Retina (tissue), 1 donor: Measurements from ENCODE around the gene TLR10.
"Not testable (repeated sequence)": the region's sequence is repeated elsewhere in the genome, so short reads cannot be mapped to it uniquely, and the experiment has no call there.

Source experiments
- DNase-seq: peaks from one replicate; pipeline ENCODE4 v3.0.0-alpha.2; 2016

TLR10 gene

DNA sequence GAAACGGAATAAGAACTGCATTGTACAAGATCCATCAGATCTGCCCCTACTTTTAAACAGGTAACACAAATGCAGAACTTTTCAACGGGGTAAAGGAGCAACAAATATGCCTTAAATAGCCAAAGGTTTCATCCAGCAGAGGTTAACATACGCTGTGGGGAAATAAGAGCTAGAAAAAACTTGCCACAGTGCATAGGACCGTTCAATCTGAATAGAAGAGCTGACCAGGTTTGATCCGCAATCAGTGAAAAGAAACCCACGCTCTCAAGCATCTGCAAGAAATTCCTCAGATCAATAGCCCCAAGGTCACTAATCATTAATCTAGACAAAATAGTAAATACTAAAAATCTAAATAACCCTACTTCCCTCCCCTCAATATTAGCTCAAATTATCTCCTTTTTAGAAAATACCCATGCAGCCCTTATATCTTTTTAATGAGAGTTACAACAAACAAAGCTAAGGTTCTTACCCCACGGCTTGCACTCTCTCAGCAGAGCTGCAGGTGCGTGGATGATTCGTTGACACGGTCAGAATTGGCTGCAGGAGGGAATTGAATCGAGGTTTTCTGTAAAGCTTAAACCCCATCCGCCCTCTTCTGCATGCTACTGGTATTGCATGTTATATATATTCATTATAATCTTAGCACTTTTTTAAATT is at the start of gene TLR10:
TSS of gene TLR10 (minus strand) at position 539 of the 657 bp plus-strand sequence. CDS start 7,400 bp downstream, outside the sequence.
- DNase-seq = peak; percentile 58

DNA sequence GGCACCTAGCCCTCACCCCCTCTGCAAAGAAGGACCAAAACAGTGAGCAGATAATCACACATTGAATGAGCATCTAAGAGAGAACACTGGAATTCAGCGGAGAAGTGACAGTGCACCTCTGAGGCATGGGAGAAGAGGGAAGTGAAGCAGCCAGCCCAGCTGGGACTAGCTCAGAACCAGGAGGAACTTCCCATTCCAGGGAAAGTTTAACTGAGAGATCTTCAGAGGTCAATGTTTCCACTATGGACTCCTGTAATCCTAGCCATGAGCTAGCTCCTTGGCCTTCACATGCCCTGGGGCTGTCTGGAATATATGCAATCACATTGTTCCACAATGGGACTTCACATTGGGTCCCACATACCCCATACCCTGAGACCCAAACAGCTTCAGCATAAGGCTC is 49.4 kb upstream of the TLR10 start:
- DNase-seq = no peak

DNA sequence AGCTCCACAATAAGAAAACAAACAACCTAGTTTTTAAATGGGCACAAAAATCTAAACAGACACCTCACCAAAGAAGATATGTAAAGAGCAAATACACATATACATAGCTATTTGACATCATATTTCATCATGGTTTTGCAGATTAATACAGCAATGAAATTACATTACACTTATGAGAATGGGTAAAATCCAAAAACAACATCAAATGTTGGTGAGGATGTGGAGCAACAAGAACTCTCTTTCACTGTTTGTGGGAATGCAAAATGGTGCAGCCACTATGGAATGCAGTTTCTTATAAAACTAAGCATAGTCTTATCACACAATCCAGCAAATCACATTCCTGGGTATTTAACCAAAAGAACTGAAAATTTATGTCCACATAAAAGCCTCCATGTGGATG is 48.9 kb upstream of the TLR10 start:
- DNase-seq = no peak

GRCh38 chr4:38829237-38829636 is 46.4 kb upstream of the TLR10 start:
- no peak for DNase-seq

DNA sequence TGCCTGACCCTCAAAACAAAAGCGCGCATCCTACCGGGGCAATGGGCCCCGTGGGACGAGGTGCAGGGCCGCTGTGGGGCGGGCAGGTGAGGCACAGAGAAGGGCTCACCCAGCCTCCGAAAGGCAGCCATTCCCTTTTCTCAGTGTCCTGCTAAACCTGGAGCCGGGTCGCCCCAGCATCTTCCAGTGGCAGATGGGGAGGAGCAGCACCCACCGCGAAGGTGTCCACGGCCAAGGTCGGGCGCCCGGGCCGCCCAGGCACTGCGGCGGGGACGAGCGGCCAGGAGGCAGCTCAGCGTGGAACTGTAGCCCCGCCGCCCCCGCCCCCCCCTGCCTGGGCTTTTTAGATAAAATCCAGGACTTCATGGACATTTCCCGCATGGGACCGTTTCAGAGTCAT is 41.0 kb upstream of the TLR10 start:
- no peak for DNase-seq

DNA sequence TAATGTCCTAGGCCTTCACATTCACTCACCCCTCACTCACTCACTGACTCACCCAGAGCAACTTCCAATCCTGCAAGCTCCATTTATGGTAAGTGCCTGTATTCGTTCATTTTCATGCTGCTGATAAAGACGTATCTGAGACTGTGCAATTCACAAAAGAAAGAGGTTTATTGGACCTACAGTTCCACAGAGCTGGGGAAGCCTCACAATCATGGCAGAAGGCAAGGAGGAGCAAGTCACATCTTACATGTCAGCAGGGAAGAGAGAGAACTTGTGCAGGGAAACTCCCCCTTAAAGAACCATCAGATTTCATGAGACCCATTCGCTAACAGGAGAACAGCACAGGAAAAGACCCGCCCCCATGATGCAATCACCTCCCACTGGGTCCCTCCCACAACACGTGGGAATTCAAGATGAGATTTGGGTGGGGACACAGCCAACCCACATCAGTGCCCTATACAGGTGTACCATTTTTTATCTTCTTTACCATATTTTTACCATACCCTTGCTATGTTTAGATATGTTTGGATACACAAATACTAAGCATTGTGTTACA is 40.0 kb upstream of the TLR10 start:
- DNase-seq = no peak

DNA sequence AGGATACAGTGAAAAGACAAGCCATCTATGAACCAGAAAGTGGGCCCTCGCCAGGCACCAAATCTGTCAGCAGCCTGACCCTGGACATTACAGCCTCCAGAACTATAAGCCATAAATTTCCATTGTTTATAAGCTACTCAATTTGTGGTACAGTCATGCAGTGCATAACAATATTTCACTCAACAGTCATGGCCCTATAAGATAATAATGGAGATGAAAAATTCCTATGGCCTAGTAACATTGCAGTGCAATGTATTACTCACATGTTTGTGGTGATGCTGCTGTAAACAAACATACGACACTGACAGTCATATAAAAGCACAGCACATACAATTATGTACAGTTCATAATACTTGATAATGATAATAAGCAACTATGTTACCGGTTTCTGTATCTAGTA is 38.9 kb upstream of the TLR10 start:
- no peak for DNase-seq

DNA sequence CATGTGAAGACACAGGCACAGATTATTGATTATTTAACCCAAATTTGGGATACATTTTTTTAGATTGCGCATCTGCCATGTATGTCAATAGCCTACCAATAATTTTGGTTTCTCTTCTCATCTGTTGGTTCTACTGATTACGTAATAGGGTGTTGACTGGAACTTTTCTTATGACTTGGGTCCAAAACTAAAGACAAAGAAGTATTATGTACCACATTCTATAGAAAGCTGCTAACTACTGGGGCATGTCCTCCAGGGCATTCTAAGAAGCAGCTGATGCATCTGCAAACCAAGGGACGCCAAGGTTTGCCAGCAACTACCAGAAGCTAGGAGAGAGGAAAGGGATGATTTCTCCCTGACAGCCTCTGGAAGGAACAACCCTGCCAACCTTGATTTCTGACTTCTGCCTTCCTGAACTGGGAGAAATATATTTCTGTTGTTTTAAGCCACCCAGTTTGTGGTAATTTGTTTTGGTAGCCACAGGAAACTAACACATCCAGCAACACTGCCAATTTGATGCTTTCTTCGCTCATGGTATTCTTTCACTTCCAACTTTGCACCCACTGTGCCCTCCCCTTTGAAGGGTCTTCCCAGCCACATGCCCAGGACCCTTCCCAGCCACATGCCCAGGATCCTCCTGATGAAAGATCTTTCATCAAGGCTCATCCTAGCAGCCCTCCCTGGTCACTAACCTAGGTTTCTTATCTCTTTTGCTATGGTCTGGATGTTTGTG is 37.7 kb upstream of the TLR10 start:
- no peak for DNase-seq

GRCh38 chr4:38819569-38819968 is 36.8 kb upstream of the TLR10 start:
- DNase-seq = no peak

DNA sequence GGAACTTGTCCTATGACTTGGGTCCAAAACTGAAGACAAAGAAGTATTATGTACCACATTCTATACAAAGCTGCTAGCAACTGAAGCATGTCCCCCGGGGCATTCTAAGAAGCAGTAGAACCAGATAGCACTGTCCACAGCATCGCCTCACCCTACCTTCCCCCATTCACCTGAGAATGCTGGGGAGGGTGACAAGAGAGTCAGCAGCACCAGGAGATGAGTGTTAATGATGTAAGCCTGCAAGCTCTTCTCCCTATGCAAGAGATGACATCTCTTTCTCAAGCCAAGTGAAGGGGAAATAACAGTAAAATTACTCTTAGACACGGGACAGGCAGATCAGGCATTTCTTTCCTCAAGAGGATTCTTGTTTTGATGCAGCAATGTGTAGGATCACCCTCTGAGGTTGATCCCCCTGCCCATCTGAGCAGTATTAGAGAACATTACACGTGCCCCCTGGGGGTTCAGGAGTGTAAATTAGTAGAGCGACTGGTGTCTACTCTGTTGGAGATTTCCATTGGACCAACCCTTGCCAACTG is 35.7 kb upstream of the TLR10 start:
- no peak for DNase-seq

- DNase-seq = no peak
Measured at GRCh38 chr4:38815885-38816782, 33.3 kb upstream of the TLR10 start.

- no peak for DNase-seq
Measured at GRCh38 chr4:38814386-38814785, 31.6 kb upstream of the TLR10 start.

- DNase-seq = no peak
Measured at GRCh38 chr4:38811297-38811696, 28.5 kb upstream of the TLR10 start.

DNA sequence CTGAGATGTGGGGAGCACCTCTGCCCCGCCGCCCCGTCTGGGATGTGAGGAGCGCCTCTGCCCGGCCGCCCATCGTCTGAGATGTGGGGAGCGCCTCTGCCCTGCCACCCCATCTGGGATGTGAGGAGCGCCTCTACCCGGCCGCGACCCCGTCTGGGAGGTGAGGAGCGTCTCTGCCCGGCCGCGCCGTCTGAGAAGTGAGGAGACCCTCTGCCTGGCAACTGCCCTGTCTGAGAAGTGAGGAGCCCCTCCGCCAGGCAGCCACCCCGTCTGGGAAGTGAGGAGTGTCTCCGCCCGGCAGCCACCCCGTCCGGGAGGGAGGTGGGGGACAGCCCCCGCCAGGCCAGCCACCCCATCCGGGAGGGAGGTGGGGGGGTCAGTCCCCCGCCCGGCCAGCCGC is 24.7 kb upstream of the TLR10 start:
- DNase-seq = not testable (repeated sequence)

DNA sequence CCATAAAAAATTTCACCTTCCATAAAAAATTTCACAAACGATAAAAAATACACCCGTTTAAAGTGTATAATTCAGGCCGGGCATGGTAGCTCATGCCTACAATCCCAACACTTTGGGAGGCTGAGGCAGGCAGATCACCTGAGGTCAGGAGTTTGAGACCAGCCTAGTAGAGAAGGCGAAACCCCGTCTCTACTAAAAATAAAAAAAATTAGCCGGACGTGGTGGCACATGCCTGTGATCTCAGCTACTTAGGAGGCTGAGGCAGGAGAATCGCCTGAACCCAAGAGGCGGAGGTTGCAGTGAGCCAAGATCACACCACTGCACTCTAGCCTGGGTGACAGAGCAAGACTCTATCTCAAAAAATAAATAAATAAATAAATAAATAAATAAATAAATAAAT is 23.5 kb upstream of the TLR10 start:
- not testable (repeated sequence) for DNase-seq

- no peak for DNase-seq
Measured at GRCh38 chr4:38805530-38806145, 22.8 kb upstream of the TLR10 start.

DNA sequence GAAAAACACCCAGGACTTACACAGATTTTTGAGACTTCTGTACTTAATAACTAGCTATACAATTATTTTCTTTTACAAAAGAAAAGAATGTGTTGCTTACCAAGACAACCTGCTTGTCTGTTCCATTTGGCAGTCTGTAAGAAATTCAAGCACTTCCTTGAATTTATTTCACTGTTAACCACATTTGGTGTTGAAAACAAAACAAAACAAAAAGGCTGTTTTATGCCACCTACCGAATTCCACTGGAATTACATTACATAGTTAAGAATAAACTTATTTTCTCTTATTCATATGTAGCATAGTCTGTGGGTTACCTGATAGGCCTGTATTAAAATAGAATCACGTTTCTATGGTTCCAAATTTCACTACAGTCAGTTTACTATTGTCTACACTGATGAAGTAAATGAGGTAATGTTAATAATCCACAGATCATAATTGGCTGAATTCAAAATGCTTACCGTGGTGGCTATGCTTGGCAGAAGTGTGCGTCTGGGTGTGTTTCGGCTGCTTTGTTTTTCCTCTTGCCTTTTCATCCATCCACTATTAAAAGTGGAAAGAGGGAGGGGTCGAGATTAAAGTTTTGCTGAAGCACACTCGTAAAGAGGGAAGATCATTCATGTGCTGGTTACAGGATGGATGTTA is 22.0 kb upstream of the TLR10 start, which contains the start of gene TLR1:
TSS of gene TLR1 (minus strand) at position 138 of the 642 bp plus-strand sequence. CDS start 5,960 bp downstream, outside the sequence.
- no peak for DNase-seq

DNA sequence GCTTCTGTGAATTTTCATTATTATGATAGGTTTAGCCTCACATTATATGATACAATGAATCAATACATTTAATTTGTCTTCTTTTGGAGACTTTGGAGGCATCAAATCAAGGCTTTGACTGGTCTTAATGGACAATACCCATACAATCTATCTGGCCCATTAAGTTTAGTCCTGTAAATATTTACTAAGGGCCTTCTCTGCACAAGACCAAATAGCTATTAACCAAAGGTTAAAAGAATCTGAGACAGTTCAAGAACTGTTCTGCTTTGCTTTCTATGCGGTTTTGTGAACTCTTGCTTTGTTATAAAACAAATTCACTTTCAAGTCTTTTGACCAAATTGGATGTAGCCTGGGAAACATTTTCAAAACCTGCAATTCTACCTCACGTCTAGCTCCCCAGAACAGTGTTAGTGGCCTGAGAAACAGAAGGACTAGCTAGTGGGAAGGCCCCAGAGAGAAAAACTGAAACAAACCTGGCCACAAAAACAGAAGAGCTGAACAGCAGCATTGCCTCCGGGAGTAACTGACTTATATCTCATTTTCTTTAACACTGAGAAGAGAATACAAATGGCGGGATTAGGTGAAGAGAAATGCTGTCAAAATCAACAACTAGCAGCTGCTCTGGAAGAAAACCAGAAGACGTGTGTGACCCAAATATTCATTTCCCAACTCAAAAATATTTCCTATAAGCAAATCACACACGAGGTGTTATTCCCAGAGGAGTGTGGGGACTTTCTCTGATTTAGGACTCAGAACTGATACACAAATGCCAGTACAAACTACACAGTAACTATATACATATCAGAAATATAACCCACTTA is 21.3 kb upstream of the TLR10 start:
- no peak for DNase-seq

DNA sequence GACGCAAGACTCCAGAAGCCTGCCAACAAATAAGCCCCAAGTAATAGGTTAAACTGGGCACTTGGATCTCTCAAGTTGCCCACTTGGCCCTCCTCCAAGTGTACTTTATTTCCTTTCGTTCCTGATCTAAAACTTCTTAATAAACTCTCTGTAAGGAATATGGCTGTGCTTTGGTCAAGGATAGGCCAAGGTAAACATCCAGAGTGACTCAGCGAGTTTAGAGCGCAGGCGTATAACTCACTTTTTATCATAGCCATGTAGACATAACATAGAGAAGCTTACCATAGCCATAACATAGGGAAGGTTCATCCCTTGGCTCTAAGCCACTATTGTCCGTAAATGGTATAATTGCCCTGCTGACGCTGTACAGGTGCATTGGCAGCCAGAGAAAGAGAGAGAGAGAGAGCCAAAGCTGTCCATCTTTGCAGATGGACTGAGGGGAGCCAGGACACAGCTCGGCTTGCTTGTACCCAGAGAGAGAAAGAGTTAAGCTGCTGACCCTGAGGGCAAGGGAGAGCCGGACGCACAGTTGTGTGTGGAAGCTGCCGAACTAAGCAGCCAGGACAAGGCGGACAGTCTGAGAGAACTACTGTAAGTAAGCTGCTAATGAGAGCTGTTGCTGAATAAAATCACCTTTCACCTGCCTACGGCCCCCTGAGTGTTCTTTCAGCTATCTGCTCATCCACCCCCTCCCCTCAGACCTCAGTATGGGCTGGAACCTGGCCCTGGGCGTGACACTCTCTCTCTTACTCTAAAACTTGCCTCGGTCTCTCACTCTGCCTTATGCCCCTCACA is 20.0 kb upstream of the TLR10 start:
- peak; percentile 9 for DNase-seq

GRCh38 chr4:38800961-38801450 is 18.2 kb upstream of the TLR10 start:
- no peak for DNase-seq
